ENCODE results near the gene RAMAC. TPM values are rescaled to one million over a fixed set of nuclear protein-coding genes. Genes with fewer than 3 reads are reported as not detected.
"Not testable (repeated sequence)": the region's sequence is repeated elsewhere in the genome, so short reads cannot be mapped to it uniquely, and the experiment has no call there.

RAMAC gene
- total and polyA plus RNA-seq, 10 of the 15 experiments (the other 5 are each of a cell fraction or from before 2014, with no cell fraction given) = 22.4 to 109 (median 41.7) TPM

- no peak for TF ChIP-seq E2F8 (IDR thresholded peaks at IDR 0.05; ENCODE audit: low read depth, partially characterized antibody)
- TF ChIP-seq YBX1 (IDR thresholded peaks at IDR 0.05) = no peak
- no peak for TF ChIP-seq PML (IDR thresholded peaks at IDR 0.05; ENCODE audit: low read length)
- TF ChIP-seq MLLT1 (IDR thresholded peaks at IDR 0.05) = no peak
Measured at GRCh38 chr15:83030021-83030420, 44.0 kb downstream of the RAMAC start (continued).

DNA sequence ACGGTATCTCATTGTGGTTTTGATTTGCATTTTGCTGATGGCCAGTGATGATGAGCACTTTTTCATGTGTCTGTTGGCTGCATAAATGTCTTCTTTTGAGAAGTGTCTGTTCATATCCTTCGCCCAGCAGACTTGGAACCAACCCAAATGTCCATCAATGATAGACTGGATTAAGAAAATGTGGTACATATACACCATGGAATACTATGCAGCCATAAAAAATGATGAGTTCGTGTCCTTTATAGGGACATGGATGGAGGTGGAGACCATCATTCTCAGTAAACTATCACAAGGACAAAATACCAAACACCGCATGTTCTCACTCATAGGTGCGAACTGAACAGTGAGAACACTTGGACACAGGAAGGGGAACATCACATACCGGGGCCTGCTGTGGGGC lies 45.2 kb downstream of the RAMAC start:
- H4K20me1 ChIP-seq (ENCODE audit: control insufficient read depth, insufficient read depth); H3K9ac ChIP-seq (ENCODE audit: control insufficient read depth, insufficient read depth, low read length); POLR2A ChIA-PET; H2AFZ ChIP-seq (ENCODE audit: control insufficient read depth, low read depth, low read length); H3K4me1 ChIP-seq (ENCODE audit: control insufficient read depth, insufficient read depth, low read length); intact Hi-C loops (cut with micrococcal nuclease; ENCODE audit: unreplicated experiment); H3K27me3 ChIP-seq (replicated peaks in 1 of 2; ENCODE audit: control insufficient read depth in 2 of 2, insufficient read depth in 2 of 2, low read length in 1 of 2); BruUV-seq (replicated peaks); H3K27ac ChIP-seq (ENCODE audit: control insufficient read depth, insufficient read depth); RAD21 ChIA-PET (ENCODE audit: unreplicated experiment); H3K4me3 ChIP-seq; FAIRE-seq; CTCF ChIA-PET; ATAC-seq; DNase-seq (ENCODE audit: low read depth, low spot score); H3K4me2 ChIP-seq (ENCODE audit: control insufficient read depth, insufficient read depth); H3K9me3 ChIP-seq (replicated peaks; ENCODE audit: control insufficient read depth, insufficient read depth, low read length); in situ Hi-C loops (cut with MboI); SMC1A ChIA-PET (ENCODE audit: uncharacterized antibody, unreplicated experiment): not testable (repeated sequence)
- Histone ChIP-seq H3K79me2 (ENCODE audit: control insufficient read depth, insufficient read depth, low read length) (peaks cover 25% of the 10 kb centered on the region), H3K36me3 (ENCODE audit: control insufficient read depth in 2 of 2, insufficient read depth in 2 of 2, low read length in 1 of 2) (peaks cover 10 to 31% of the 10 kb centered on the region in 2 experiments)
- WGBS (ENCODE audit: insufficient coverage, insufficient replicate concordance, low lambda C conversion rate, missing lambda C conversion rate) = 88% methylated on average over 6 of the region's 6 CpGs
